Body of pancreas (tissue), 4 donors: Measurements from ENCODE around the gene OR2V2.

ENCODE experiments used
- POLR2A ChIP-seq, 3 donors: fragments of 450-650 bp; IDR thresholded peaks; one replicate each; pipeline ENCODE4 v1.6.1; 2016; ENCODE audit warnings: antibody characterized with exemption in 3 of 3, mild to moderate bottlenecking in 2 of 3
- TF ChIP-seq, protein P1 (sequence below), 7 experiments: fragments of 450-650 bp in 4 of 7; fragments of 200-600 bp in 3 of 7; sonication (generic) in 3 of 7; IDR thresholded peaks; one replicate each; pipeline ENCODE4 v1.5.1; 2016 to 2019; ENCODE audit warnings: antibody characterized with exemption in 7 of 7

DNA sequence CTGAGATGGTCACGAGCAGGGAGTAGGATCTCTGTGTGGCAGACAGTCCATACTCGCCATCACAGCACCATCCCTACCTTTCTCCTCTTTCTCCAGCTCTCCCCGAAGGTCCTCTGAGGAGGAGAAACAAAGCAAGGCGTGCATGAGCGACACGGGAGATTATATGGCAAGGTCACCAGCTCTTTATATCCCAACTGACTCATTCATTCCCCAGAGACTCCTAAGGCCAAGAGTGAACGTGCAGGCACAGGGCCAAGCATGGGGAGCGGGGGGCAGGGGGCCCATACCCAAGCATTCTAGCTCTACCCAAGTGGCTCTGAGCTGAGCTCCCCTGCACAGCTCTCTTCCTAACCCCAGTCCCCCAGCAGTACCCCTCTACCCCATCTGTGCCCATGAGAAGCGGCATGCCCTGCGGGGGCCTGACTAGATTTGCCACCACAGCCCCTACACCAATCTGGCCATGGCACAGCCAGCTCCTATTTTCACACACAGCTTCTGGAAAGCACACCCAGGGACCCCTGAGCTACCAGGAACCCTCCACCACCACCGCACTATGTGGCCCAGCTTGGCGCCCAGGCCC, 50.8 kb downstream of the OR2V2 start:
- TF ChIP-seq, protein P1, sequence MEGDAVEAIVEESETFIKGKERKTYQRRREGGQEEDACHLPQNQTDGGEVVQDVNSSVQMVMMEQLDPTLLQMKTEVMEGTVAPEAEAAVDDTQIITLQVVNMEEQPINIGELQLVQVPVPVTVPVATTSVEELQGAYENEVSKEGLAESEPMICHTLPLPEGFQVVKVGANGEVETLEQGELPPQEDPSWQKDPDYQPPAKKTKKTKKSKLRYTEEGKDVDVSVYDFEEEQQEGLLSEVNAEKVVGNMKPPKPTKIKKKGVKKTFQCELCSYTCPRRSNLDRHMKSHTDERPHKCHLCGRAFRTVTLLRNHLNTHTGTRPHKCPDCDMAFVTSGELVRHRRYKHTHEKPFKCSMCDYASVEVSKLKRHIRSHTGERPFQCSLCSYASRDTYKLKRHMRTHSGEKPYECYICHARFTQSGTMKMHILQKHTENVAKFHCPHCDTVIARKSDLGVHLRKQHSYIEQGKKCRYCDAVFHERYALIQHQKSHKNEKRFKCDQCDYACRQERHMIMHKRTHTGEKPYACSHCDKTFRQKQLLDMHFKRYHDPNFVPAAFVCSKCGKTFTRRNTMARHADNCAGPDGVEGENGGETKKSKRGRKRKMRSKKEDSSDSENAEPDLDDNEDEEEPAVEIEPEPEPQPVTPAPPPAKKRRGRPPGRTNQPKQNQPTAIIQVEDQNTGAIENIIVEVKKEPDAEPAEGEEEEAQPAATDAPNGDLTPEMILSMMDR (IDR thresholded peaks at IDR 0.05) = no peak
- TF ChIP-seq POLR2A (IDR thresholded peaks at IDR 0.05) = no peak
